Keratinocyte (primary cell): ENCODE data around the gene MC5R. TPM values are rescaled to one million over a fixed set of nuclear protein-coding genes. Genes with fewer than 3 reads are reported as not detected.
"Not testable (repeated sequence)": the region's sequence is repeated elsewhere in the genome, so short reads cannot be mapped to it uniquely, and the experiment has no call there.

ENCODE experiments used
- DNase-seq: peaks from one replicate; pipeline ENCODE4 v3.0.0-alpha.2; 2011; ENCODE audit warnings: low read depth, missing footprints, low spot score
- FAIRE-seq: peaks from 2 replicates; lab custom pipeline; 2011; peaks lifted over from hg19 to GRCh38; lab: Jason Lieb, UNC
- H2AFZ ChIP-seq: 2 replicates; pipeline ENCODE4 v1.6.0; 2012; ENCODE audit warnings: low read length, control low read depth, inconsistent platforms; ENCODE audit not compliant: control insufficient read depth
- H3K27ac ChIP-seq: 2 replicates; pipeline ENCODE4 v1.5.1; 2011; ENCODE audit warnings: low read length; ENCODE audit not compliant: control insufficient read depth, insufficient read depth
- H3K27me3 ChIP-seq: 3 replicates; pipeline ENCODE4 v1.6.0; 2011; ENCODE audit warnings: low read length; ENCODE audit not compliant: control insufficient read depth, insufficient read depth; ENCODE audit errors: extremely low read depth
- H3K36me3 ChIP-seq, 2 experiments: 2 replicates in 1 of 2; 3 replicates in 1 of 2; pipeline ENCODE4 v1.5.1; 2011; ENCODE audit warnings: low read length in 2 of 2, mild to moderate bottlenecking in 1 of 2; ENCODE audit not compliant: control insufficient read depth in 2 of 2, insufficient read depth in 2 of 2; ENCODE audit errors: extremely low read depth in 1 of 2
- H3K4me1 ChIP-seq: 3 replicates; pipeline ENCODE4 v1.5.1; 2011; ENCODE audit warnings: low read length; ENCODE audit not compliant: control insufficient read depth, insufficient read depth; ENCODE audit errors: extremely low read depth
- H3K4me2 ChIP-seq: 3 replicates; pipeline ENCODE4 v1.6.0; 2011; ENCODE audit warnings: low read depth, low read length; ENCODE audit not compliant: control insufficient read depth, insufficient read depth; ENCODE audit errors: extremely low read depth
- H3K4me3 ChIP-seq, 3 experiments: fragments of 200-600 bp in 1 of 3; sonication (generic) in 1 of 3; 2 replicates in 2 of 3; 3 replicates in 1 of 3; pipeline ENCODE4 v1.5.1; 2011 to 2016; ENCODE audit warnings: low read length in 3 of 3, mild to moderate bottlenecking in 3 of 3, control low read depth in 2 of 3, inconsistent platforms in 1 of 3, low read depth in 1 of 3, mixed read lengths in 1 of 3, mixed run types in 1 of 3, moderate library complexity in 1 of 3; ENCODE audit not compliant: control insufficient read depth in 2 of 3, insufficient read depth in 2 of 3; ENCODE audit errors: extremely low read depth in 1 of 3
- H3K79me2 ChIP-seq: 2 replicates; pipeline ENCODE4 v1.6.0; 2012; ENCODE audit warnings: low read length; ENCODE audit not compliant: control insufficient read depth, insufficient read depth
- H3K9ac ChIP-seq: 3 replicates; pipeline ENCODE4 v1.6.0; 2011; ENCODE audit warnings: low read length; ENCODE audit not compliant: control insufficient read depth, insufficient read depth; ENCODE audit errors: extremely low read depth
- H3K9me1 ChIP-seq: 3 replicates; pipeline ENCODE4 v1.6.0; 2011; ENCODE audit warnings: low read length; ENCODE audit not compliant: control insufficient read depth, insufficient read depth; ENCODE audit errors: extremely low read depth
- H3K9me3 ChIP-seq: 2 replicates; pipeline ENCODE4 v1.5.1; 2012; ENCODE audit warnings: low read depth, low read length; ENCODE audit not compliant: control insufficient read depth
- H4K20me1 ChIP-seq: 3 replicates; pipeline ENCODE4 v1.6.0; 2011; ENCODE audit warnings: low read length; ENCODE audit not compliant: control insufficient read depth, insufficient read depth; ENCODE audit errors: extremely low read depth
- EZH2 ChIP-seq: IDR thresholded peaks from one replicate; pipeline ENCODE4 v1.6.1; 2012; ENCODE audit warnings: inconsistent platforms, mild to moderate bottlenecking, low read length, moderate library complexity
- dilution Hi-C: fragments of 300-500 bp; cut with MboI; formaldehyde crosslinking; loops from one replicate; pipeline ENCODE4 v1.7.0; 2020; ENCODE audit warnings: low sequenced_read_pairs; ENCODE audit not compliant: extremely low pct_ligation_motif_present
- polyA plus RNA-seq, 5 experiments: library from polyadenylated mRNA; depleted of rRNA in 3 of 5; stranded (reverse) in 3 of 5; stranded (forward) in 1 of 5; unstranded in 1 of 5; fragments of >200 nt; gene quantifications; 1 replicate in 1 of 5; 2 replicates in 3 of 5; 3 replicates in 1 of 5; pipeline versions ENCODE4 v1.2.1 to v1.2.3, GENCODE V29; 2011 to 2012; ENCODE audit warnings: missing spikeins in 2 of 5, low read depth in 1 of 5, low replicate concordance in 1 of 5
- TF ChIP-seq, protein P1 (sequence below), 3 experiments: IDR thresholded peaks in 1 of 3; conservative IDR thresholded peaks in 1 of 3; optimal IDR thresholded peaks in 1 of 3; 2 replicates in 2 of 3; 3 replicates in 1 of 3; pipeline versions ENCODE3 to v1.5.1; 2011; ENCODE audit warnings: low read length in 3 of 3, mild to moderate bottlenecking in 3 of 3, moderate library complexity in 2 of 3, control low read depth in 1 of 3, inconsistent platforms in 1 of 3; ENCODE audit not compliant: insufficient read depth in 2 of 3; ENCODE audit errors: extremely low read depth in 1 of 3

The MC5R gene
- polyA plus RNA-seq, 1 donor (not counting 4 experiments of a cell fraction or from before 2014, with no cell fraction given) = not detected

DNA sequence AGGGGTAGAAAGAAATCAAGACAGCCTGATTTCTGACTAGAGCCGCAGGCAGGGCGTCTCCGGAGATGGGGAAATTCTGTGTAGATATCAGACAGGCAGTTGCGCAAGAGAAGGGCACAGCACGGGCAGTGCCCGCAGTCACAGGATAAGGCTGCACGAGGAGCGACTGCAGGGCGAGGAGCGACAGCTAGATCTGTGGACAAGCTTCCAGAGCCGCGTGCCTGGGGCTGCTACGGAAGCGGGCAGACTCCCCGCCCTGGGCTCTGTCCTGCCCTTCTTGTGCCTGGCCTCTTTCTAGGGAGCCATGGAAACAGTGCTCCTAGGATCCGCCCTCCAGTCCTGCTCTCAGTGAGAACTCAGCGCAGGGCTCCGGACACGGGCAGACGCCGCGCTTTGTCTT lies 12.6 kb downstream of the MC5R start:
- Histone ChIP-seq H3K79me2 (no peaks in the 10 kb centered on the region), H4K20me1 (no peaks in the 10 kb centered on the region), H2AFZ (no peak overlapping the region), H3K4me2 (no peak overlapping the region), H3K9me1 (no peaks in the 10 kb centered on the region), H3K36me3 (no peaks in the 10 kb centered on the region), H3K4me3 (no peak overlapping the region), H3K9ac (no peak overlapping the region), H3K4me1 (no peaks in the 10 kb centered on the region), H3K27me3 (no peaks in the 10 kb centered on the region), H3K27ac (no peak overlapping the region), H3K9me3 (peaks cover 2% of the 10 kb centered on the region)
- no peak for DNase-seq
- FAIRE-seq = no peak
- TF ChIP-seq, protein P1, sequence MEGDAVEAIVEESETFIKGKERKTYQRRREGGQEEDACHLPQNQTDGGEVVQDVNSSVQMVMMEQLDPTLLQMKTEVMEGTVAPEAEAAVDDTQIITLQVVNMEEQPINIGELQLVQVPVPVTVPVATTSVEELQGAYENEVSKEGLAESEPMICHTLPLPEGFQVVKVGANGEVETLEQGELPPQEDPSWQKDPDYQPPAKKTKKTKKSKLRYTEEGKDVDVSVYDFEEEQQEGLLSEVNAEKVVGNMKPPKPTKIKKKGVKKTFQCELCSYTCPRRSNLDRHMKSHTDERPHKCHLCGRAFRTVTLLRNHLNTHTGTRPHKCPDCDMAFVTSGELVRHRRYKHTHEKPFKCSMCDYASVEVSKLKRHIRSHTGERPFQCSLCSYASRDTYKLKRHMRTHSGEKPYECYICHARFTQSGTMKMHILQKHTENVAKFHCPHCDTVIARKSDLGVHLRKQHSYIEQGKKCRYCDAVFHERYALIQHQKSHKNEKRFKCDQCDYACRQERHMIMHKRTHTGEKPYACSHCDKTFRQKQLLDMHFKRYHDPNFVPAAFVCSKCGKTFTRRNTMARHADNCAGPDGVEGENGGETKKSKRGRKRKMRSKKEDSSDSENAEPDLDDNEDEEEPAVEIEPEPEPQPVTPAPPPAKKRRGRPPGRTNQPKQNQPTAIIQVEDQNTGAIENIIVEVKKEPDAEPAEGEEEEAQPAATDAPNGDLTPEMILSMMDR (optimal IDR thresholded peaks at IDR 0.05 in 1 of 3, IDR thresholded peaks at IDR 0.05 in 1 of 3, conservative IDR thresholded peaks at IDR 0.05 in 1 of 3; ENCODE audit: extremely low read depth in 1 of 3, insufficient read depth in 2 of 3, low read length in 3 of 3) = no peak
- TF ChIP-seq EZH2 = no peak
- dilution Hi-C loops = no loop called here

- Histone ChIP-seq H3K9me1 (no peaks in the 10 kb centered on the region), H3K4me1 (no peaks in the 10 kb centered on the region), H3K27ac (no peak overlapping the region), H3K36me3 (no peaks in the 10 kb centered on the region), H2AFZ (no peak overlapping the region), H3K27me3 (no peaks in the 10 kb centered on the region), H3K9me3 (peaks cover 8% of the 10 kb centered on the region), H3K4me3 (no peak overlapping the region), H4K20me1 (no peaks in the 10 kb centered on the region), H3K4me2 (no peak overlapping the region), H3K9ac (no peak overlapping the region), H3K79me2 (no peaks in the 10 kb centered on the region)
- TF ChIP-seq EZH2 = no peak
- TF ChIP-seq, protein P1 (optimal IDR thresholded peaks at IDR 0.05 in 1 of 3, IDR thresholded peaks at IDR 0.05 in 1 of 3, conservative IDR thresholded peaks at IDR 0.05 in 1 of 3; ENCODE audit: extremely low read depth in 1 of 3, insufficient read depth in 2 of 3, low read length in 3 of 3) = no peak
- DNase-seq (no peak), FAIRE-seq (no peak)
- dilution Hi-C loops = no loop called here
These were observed 25.8 kb downstream of the MC5R start for GRCh38 chr18:13849791-13850190.

DNA sequence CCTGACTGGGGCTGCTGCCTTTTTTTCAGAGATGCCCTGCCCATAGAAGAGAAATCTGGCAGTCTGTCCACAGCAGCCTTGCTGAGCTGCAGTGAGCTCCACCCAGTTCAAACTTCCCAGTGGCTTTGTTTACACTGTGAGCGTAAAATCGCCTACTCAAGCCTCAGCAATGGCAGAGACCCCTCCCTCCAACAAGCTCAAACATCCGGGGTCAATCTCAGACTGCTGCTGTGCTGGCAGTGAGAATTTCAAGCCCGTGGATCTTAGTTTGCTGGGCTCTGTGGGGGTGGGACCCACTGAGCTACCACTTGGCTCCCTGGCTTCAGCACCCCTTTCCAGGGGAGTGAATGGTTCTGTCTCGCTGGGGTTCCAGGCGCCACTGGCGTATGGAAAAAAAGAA lies 38.9 kb downstream of the MC5R start:
- H3K9ac ChIP-seq, FAIRE-seq, H4K20me1 ChIP-seq, dilution Hi-C loops, H3K4me1 ChIP-seq, H3K9me1 ChIP-seq, H3K4me2 ChIP-seq, H3K36me3 ChIP-seq, H3K4me3 ChIP-seq, H3K9me3 ChIP-seq, H3K27me3 ChIP-seq, H3K27ac ChIP-seq, H2AFZ ChIP-seq, DNase-seq, H3K79me2 ChIP-seq: not testable (repeated sequence)
